Measurements from ENCODE around the gene GOLGA6L2.

DNA sequence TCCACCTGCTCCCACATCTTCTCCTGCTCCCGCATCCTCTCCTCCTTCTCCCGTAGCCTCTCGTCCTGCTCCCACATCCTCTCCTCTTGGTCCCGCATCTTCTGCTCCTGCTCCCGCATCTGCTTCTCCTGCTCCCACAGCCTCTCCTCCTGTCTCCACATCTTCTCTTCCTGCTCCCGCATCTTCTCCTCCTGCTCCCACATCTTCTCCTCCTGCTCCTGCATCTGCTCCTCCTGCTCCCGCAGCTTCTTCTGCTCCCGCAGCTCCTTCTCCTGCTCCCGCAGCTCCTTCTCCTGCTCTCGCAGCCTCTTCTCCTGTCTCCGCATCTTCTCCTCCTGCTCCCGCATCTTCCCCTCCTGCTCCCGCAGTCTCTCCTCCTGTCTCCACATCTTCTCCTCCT is 5.8 kb downstream of the GOLGA6L2 start:
- TF ChIP-seq SP1 (IDR thresholded peaks at IDR 0.05) (no peak), SUZ12 (IDR thresholded peaks at IDR 0.05) (no peak), FOXK2 (IDR thresholded peaks at IDR 0.05) (no peak), FOXA1 (IDR thresholded peaks at IDR 0.05) (no peak), TARDBP (IDR thresholded peaks at IDR 0.05) (no peak), ZNF384 (IDR thresholded peaks at IDR 0.05) (no peak), ARNT (IDR thresholded peaks at IDR 0.05) (no peak), PKNOX1 (IDR thresholded peaks at IDR 0.05) (no peak), FOXM1 (IDR thresholded peaks at IDR 0.05; ENCODE audit: borderline replicate concordance) (no peak), NFRKB (IDR thresholded peaks at IDR 0.05) (no peak)
